CD4-positive, CD25-positive, alpha-beta regulatory T cell (primary cell): ENCODE measurements around the gene SLC6A17. TPM values are rescaled to one million over a fixed set of nuclear protein-coding genes. Genes with fewer than 3 reads are reported as not detected.

ENCODE experiments used
- ATAC-seq, 2 donors: fragments of 150-1000 bp; cut with Tn5 transposase; one replicate each; pipeline ENCODE4 v1.10.0; 2021; ENCODE audit warnings: low read depth in 2 of 2, moderate number of reproducible peaks in 2 of 2, moderate library complexity in 1 of 2
- DNase-seq, 3 donors: peaks; one replicate each; pipeline versions ENCODE4 v3.0.0 to v3.0.0-alpha.2; 2012 to 2022; ENCODE audit warnings: mixed read lengths in 1 of 3
- H3K27ac ChIP-seq: one replicate; pipeline ENCODE4 v1.7.0; 2013; ENCODE audit warnings: mild to moderate bottlenecking, low read length; ENCODE audit not compliant: insufficient read depth, poor library complexity, severe bottlenecking
- H3K27me3 ChIP-seq: one replicate; pipeline ENCODE4 v1.7.0; 2013; ENCODE audit warnings: low read length; ENCODE audit not compliant: control insufficient read depth, insufficient read depth
- H3K36me3 ChIP-seq: one replicate; pipeline ENCODE4 v1.7.0; 2013; ENCODE audit warnings: mild to moderate bottlenecking, low read length, moderate library complexity; ENCODE audit not compliant: control insufficient read depth, insufficient read depth
- H3K4me1 ChIP-seq: 2 replicates; pipeline ENCODE4 v1.7.0; 2013; ENCODE audit warnings: mild to moderate bottlenecking, low read length; ENCODE audit not compliant: insufficient read depth, control insufficient read depth, poor library complexity, severe bottlenecking
- H3K4me3 ChIP-seq: one replicate; pipeline ENCODE4 v1.7.0; 2013; ENCODE audit warnings: low read depth, mild to moderate bottlenecking, low read length, moderate library complexity
- H3K9me3 ChIP-seq, 2 experiments: 1 replicate in 1 of 2; 2 replicates in 1 of 2; pipeline ENCODE4 v1.7.0; 2013; ENCODE audit warnings: low read length in 2 of 2, mild to moderate bottlenecking in 1 of 2, moderate library complexity in 1 of 2; ENCODE audit not compliant: control insufficient read depth in 2 of 2
- H3K27ac Mint-ChIP-seq, 3 donors: one replicate each; pipeline ENCODE4 v1.8.0; 2020 to 2022; ENCODE audit warnings: mild to moderate bottlenecking in 3 of 3, mixed read lengths in 3 of 3, moderate library complexity in 2 of 3
- H3K27me3 Mint-ChIP-seq: one replicate; pipeline ENCODE4 v1.8.0; 2022; ENCODE audit warnings: mild to moderate bottlenecking, mixed read lengths
- H3K36me3 Mint-ChIP-seq: one replicate; pipeline ENCODE4 v1.8.0; 2020; ENCODE audit warnings: mixed read lengths
- H3K4me1 Mint-ChIP-seq, 4 donors: one replicate each; pipeline ENCODE4 v1.8.0; 2020 to 2022; ENCODE audit warnings: mixed read lengths in 4 of 4, mild to moderate bottlenecking in 1 of 4
- H3K4me3 Mint-ChIP-seq, 4 donors: one replicate each; pipeline ENCODE4 v1.8.0; 2020 to 2022; ENCODE audit warnings: mild to moderate bottlenecking in 4 of 4, mixed read lengths in 4 of 4, moderate library complexity in 3 of 4
- H3K9me3 Mint-ChIP-seq, 7 donors: one replicate each; pipeline ENCODE4 v1.8.0; 2020 to 2022; ENCODE audit warnings: mixed read lengths in 7 of 7, mild to moderate bottlenecking in 3 of 7, moderate library complexity in 2 of 7
- polyA plus RNA-seq, 4 donors: library from polyadenylated mRNA; unstranded; fragments of 300-500 nt; fragmentation: Illumina TruSeq; gene quantifications; one replicate each; pipeline ENCODE4 v1.2.3, GENCODE V29; 2021
- total RNA-seq: library from RNA; stranded (reverse); gene quantifications from one replicate; pipeline ENCODE4 v1.2.3, GENCODE V29; 2022

The SLC6A17 gene
- total and polyA plus RNA-seq, 5 donors from 2014 or later, result not detected

GRCh38 chr1:110125810-110126209, 24.5 kb upstream of the SLC6A17 start:
- H3K4me3 Mint-ChIP-seq, result no peak overlapping the region
- Histone ChIP-seq H3K4me1 (no peaks in the 10 kb centered on the region), H3K4me3 (no peak overlapping the region), H3K27me3 (peaks cover 7% of the 10 kb centered on the region), H3K36me3 (no peaks in the 10 kb centered on the region), H3K27ac (no peak overlapping the region), H3K9me3 (no peaks in the 10 kb centered on the region)
- H3K27ac Mint-ChIP-seq, result no peak overlapping the region
- DNase-seq (no peak), ATAC-seq (no peak)
- H3K36me3 Mint-ChIP-seq, result no peaks in the 10 kb centered on the region
- H3K4me1 Mint-ChIP-seq, result no peaks in the 10 kb centered on the region
- peaks cover 56% of the 10 kb centered on the region for H3K27me3 Mint-ChIP-seq
- H3K9me3 Mint-ChIP-seq, result peaks cover 0 to 6% (median 1%) of the 10 kb centered on the region in 7 donors

GRCh38 chr1:110130113-110130591, 20.1 kb upstream of the SLC6A17 start:
- Histone ChIP-seq H3K36me3 (no peaks in the 10 kb centered on the region), H3K9me3 (no peaks in the 10 kb centered on the region), H3K4me1 (no peaks in the 10 kb centered on the region), H3K4me3 (no peak overlapping the region), H3K27me3 (peaks cover 8% of the 10 kb centered on the region), H3K27ac (no peak overlapping the region)
- Mint-ChIP-seq H3K36me3 (no peaks in the 10 kb centered on the region), H3K27ac (no peak overlapping the region), H3K9me3 (peaks cover 0 to 1% (median 0%) of the 10 kb centered on the region in 7 donors), H3K4me3 (no peak overlapping the region), H3K27me3 (peaks cover 57% of the 10 kb centered on the region), H3K4me1 (peaks cover 0 to 2% (median 0%) of the 10 kb centered on the region in 4 donors)
- no peak for DNase-seq
- no peak for ATAC-seq

GRCh38 chr1:110130989-110131388, 19.3 kb upstream of the SLC6A17 start:
- Mint-ChIP-seq H3K9me3 (peaks cover 0 to 1% (median 0%) of the 10 kb centered on the region in 7 donors), H3K4me3 (no peak overlapping the region), H3K4me1 (peaks cover 0 to 4% (median 0%) of the 10 kb centered on the region in 4 donors), H3K36me3 (no peaks in the 10 kb centered on the region), H3K27me3 (peaks cover 55% of the 10 kb centered on the region), H3K27ac (no peak overlapping the region)
- H3K27ac ChIP-seq, result no peak overlapping the region
- no peak overlapping the region for H3K4me3 ChIP-seq
- ATAC-seq, result no peak
- DNase-seq, result no peak
- no peaks in the 10 kb centered on the region for H3K36me3 ChIP-seq
- no peaks in the 10 kb centered on the region for H3K9me3 ChIP-seq
- no peaks in the 10 kb centered on the region for H3K4me1 ChIP-seq
- H3K27me3 ChIP-seq, result peaks cover 8% of the 10 kb centered on the region

- no peak overlapping the region for H3K27ac Mint-ChIP-seq
- peaks cover 59% of the 10 kb centered on the region for H3K27me3 Mint-ChIP-seq
- no peaks in the 10 kb centered on the region for H3K36me3 ChIP-seq
- no peak overlapping the region for H3K27ac ChIP-seq
- H3K4me3 Mint-ChIP-seq, result no peak overlapping the region
- DNase-seq (no peak), ATAC-seq (no peak)
- no peak overlapping the region for H3K4me3 ChIP-seq
- H3K9me3 ChIP-seq, result no peaks in the 10 kb centered on the region
- H3K27me3 ChIP-seq, result peaks cover 8% of the 10 kb centered on the region
- peaks cover 7% of the 10 kb centered on the region for H3K4me1 ChIP-seq
- H3K9me3 Mint-ChIP-seq, result peaks cover 0 to 3% (median 0%) of the 10 kb centered on the region in 7 donors
- H3K36me3 Mint-ChIP-seq, result no peaks in the 10 kb centered on the region
- peaks cover 0 to 16% (median 10%) of the 10 kb centered on the region in 4 donors for H3K4me1 Mint-ChIP-seq
Measured at GRCh38 chr1:110132682-110133081, 17.6 kb upstream of the SLC6A17 start.

GRCh38 chr1:110133436-110133835, 16.9 kb upstream of the SLC6A17 start:
- no peak overlapping the region for H3K4me3 Mint-ChIP-seq
- Histone ChIP-seq H3K9me3 (no peaks in the 10 kb centered on the region), H3K4me3 (no peak overlapping the region), H3K36me3 (no peaks in the 10 kb centered on the region), H3K27me3 (peaks cover 13% of the 10 kb centered on the region), H3K4me1 (peaks cover 7% of the 10 kb centered on the region), H3K27ac (no peak overlapping the region)
- H3K27ac Mint-ChIP-seq, result no peak overlapping the region
- ATAC-seq, result no peak
- H3K9me3 Mint-ChIP-seq, result peaks cover 0 to 3% (median 0%) of the 10 kb centered on the region in 7 donors
- DNase-seq, result no peak
- H3K27me3 Mint-ChIP-seq, result peaks cover 59% of the 10 kb centered on the region
- peaks cover 0 to 17% (median 10%) of the 10 kb centered on the region in 4 donors for H3K4me1 Mint-ChIP-seq
- H3K36me3 Mint-ChIP-seq, result no peaks in the 10 kb centered on the region

GRCh38 chr1:110134050-110134595, 16.2 kb upstream of the SLC6A17 start:
- Histone ChIP-seq H3K4me3 (no peak overlapping the region), H3K27me3 (peaks cover 16% of the 10 kb centered on the region), H3K36me3 (no peaks in the 10 kb centered on the region), H3K9me3 (no peaks in the 10 kb centered on the region), H3K4me1 (peaks cover 7% of the 10 kb centered on the region), H3K27ac (no peak overlapping the region)
- peaks cover 0 to 4% (median 0%) of the 10 kb centered on the region in 7 donors for H3K9me3 Mint-ChIP-seq
- no peaks in the 10 kb centered on the region for H3K36me3 Mint-ChIP-seq
- peaks cover 0 to 17% (median 10%) of the 10 kb centered on the region in 4 donors for H3K4me1 Mint-ChIP-seq
- no peak overlapping the region for H3K4me3 Mint-ChIP-seq
- H3K27ac Mint-ChIP-seq, result no peak overlapping the region
- H3K27me3 Mint-ChIP-seq, result peaks cover 58% of the 10 kb centered on the region
- ATAC-seq (no peak), DNase-seq (no peak)

- no peaks in the 10 kb centered on the region for H3K36me3 Mint-ChIP-seq
- no peak for DNase-seq
Measured at GRCh38 chr1:110135246-110135645, 15.0 kb upstream of the SLC6A17 start.

GRCh38 chr1:110135666-110136065, 14.6 kb upstream of the SLC6A17 start:
- peaks cover 7% of the 10 kb centered on the region for H3K4me1 ChIP-seq
- Mint-ChIP-seq H3K9me3 (peaks cover 0 to 4% (median 0%) of the 10 kb centered on the region in 7 donors), H3K27ac (no peak overlapping the region), H3K36me3 (no peaks in the 10 kb centered on the region), H3K4me3 (no peak overlapping the region), H3K27me3 (peaks cover 54% of the 10 kb centered on the region), H3K4me1 (peaks cover 0 to 17% (median 10%) of the 10 kb centered on the region in 4 donors)
- H3K27ac ChIP-seq, result no peak overlapping the region
- ATAC-seq, result no peak
- no peak for DNase-seq
- no peak overlapping the region for H3K4me3 ChIP-seq
- no peaks in the 10 kb centered on the region for H3K9me3 ChIP-seq
- H3K27me3 ChIP-seq, result peaks cover 21% of the 10 kb centered on the region
- H3K36me3 ChIP-seq, result no peaks in the 10 kb centered on the region

More at GRCh38 chr1:110135246-110135645, 15.0 kb upstream of the SLC6A17 start:
- H3K36me3 ChIP-seq, result no peaks in the 10 kb centered on the region
- H3K9me3 Mint-ChIP-seq, result peaks cover 0 to 4% (median 0%) of the 10 kb centered on the region in 7 donors
- H3K27ac Mint-ChIP-seq, result no peak overlapping the region
- ATAC-seq, result no peak
- no peak overlapping the region for H3K4me3 Mint-ChIP-seq
- peaks cover 0 to 17% (median 10%) of the 10 kb centered on the region in 4 donors for H3K4me1 Mint-ChIP-seq
- no peak overlapping the region for H3K27ac ChIP-seq
- no peak overlapping the region for H3K4me3 ChIP-seq
- no peaks in the 10 kb centered on the region for H3K9me3 ChIP-seq
- H3K27me3 Mint-ChIP-seq, result peaks cover 55% of the 10 kb centered on the region
- peaks cover 22% of the 10 kb centered on the region for H3K27me3 ChIP-seq
- peaks cover 7% of the 10 kb centered on the region for H3K4me1 ChIP-seq
